NCI-H146 treated with DMSO at 0.1 percent for 48 hours (cell line): Measurements from ENCODE around the gene PDZRN3.
A peak's percentile ranks its signal among the peaks of the same experiment; 100 is the strongest.
"Not testable (repeated sequence)": the region's sequence is repeated elsewhere in the genome, so short reads cannot be mapped to it uniquely, and the experiment has no call there.

Source experiments
- DNase-seq: peaks from one replicate; lab custom pipeline; 2025; ENCODE audit not compliant: unreplicated experiment; lab: John Stamatoyannopoulos, UW

The PDZRN3 gene

GRCh38 chr3:73467211-73467610 is 157.5 kb downstream of the PDZRN3 start:
- DNase-seq, result peak; percentile 77

- peak; percentile 37 for DNase-seq
These were observed 158.8 kb downstream of the PDZRN3 start for GRCh38 chr3:73465926-73466325.

- DNase-seq, result not testable (repeated sequence)
These were observed 160.6 kb downstream of the PDZRN3 start for GRCh38 chr3:73464126-73464525.

GRCh38 chr3:73461547-73461946 is 163.2 kb downstream of the PDZRN3 start:
- no peak for DNase-seq

- no peak for DNase-seq
These were observed 165.0 kb downstream of the PDZRN3 start for GRCh38 chr3:73459711-73460110.

GRCh38 chr3:73453666-73454065 is 171.1 kb downstream of the PDZRN3 start:
- no peak for DNase-seq

GRCh38 chr3:73452729-73453128 is 172.0 kb downstream of the PDZRN3 start:
- DNase-seq, result no peak

GRCh38 chr3:73451301-73451944 is 173.3 kb downstream of the PDZRN3 start:
- DNase-seq, result peak; percentile 4

- no peak for DNase-seq
These were observed 175.0 kb downstream of the PDZRN3 start for GRCh38 chr3:73449774-73450173.

- DNase-seq, result no peak
These were observed 175.9 kb downstream of the PDZRN3 start for GRCh38 chr3:73448761-73449301.

GRCh38 chr3:73448041-73448440 is 176.7 kb downstream of the PDZRN3 start:
- DNase-seq, result no peak

GRCh38 chr3:73447111-73447510 is 177.6 kb downstream of the PDZRN3 start:
- no peak for DNase-seq

- no peak for DNase-seq
These were observed 178.2 kb downstream of the PDZRN3 start for GRCh38 chr3:73446467-73447110.

GRCh38 chr3:73442886-73443285 is 181.9 kb downstream of the PDZRN3 start:
- no peak for DNase-seq

GRCh38 chr3:73442152-73442551 is 182.6 kb downstream of the PDZRN3 start:
- DNase-seq, result no peak

- DNase-seq, result no peak
These were observed 186.9 kb downstream of the PDZRN3 start for GRCh38 chr3:73437828-73438227.

- DNase-seq, result no peak
These were observed 189.7 kb downstream of the PDZRN3 start for GRCh38 chr3:73435055-73435454.

- no peak for DNase-seq
These were observed 191.1 kb downstream of the PDZRN3 start for GRCh38 chr3:73433687-73434086.

GRCh38 chr3:73433079-73433478 is 191.7 kb downstream of the PDZRN3 start:
- no peak for DNase-seq

- no peak for DNase-seq
These were observed 192.1 kb downstream of the PDZRN3 start for GRCh38 chr3:73432706-73433032.

GRCh38 chr3:73432023-73432705 is 192.6 kb downstream of the PDZRN3 start:
- DNase-seq, result no peak
